ENCODE data around the gene NR2E1. TPM values are rescaled to one million over a fixed set of nuclear protein-coding genes. Genes with fewer than 3 reads are reported as not detected.

NR2E1 gene
- total RNA-seq, 2 experiments from 2014 or later: not detected

- Mint-ChIP-seq H3K36me3 (ENCODE audit: low read depth) (no peaks in the 10 kb centered on the region), H3K4me1 (peaks cover under 1% of the 10 kb centered on the region), H3K9me3 (no peaks in the 10 kb centered on the region), H3K4me3 (no peak overlapping the region), H3K27me3 (peaks cover 83% of the 10 kb centered on the region), H3K27ac (no peak overlapping the region)
- CTCF ChIA-PET: no interaction called here
- POLR2A ChIA-PET: no interaction called here
- no peak for DNase-seq
Measured at GRCh38 chr6:108127826-108128225, 38.0 kb upstream of the NR2E1 start.

- Mint-ChIP-seq H3K4me3 (no peak overlapping the region), H3K9me3 (no peaks in the 10 kb centered on the region), H3K27ac (no peak overlapping the region), H3K27me3 (peaks cover 78% of the 10 kb centered on the region), H3K4me1 (peaks cover 10% of the 10 kb centered on the region), H3K36me3 (ENCODE audit: low read depth) (no peaks in the 10 kb centered on the region)
- POLR2A ChIA-PET: no interaction called here
- CTCF ChIA-PET: interaction anchor here (0.5 kb wide), 1 partner anchor 788 kb away, joined by 4 read pairs; no protein-coding TSS in a partner anchor
- no peak for DNase-seq
Measured at GRCh38 chr6:108130262-108130661, 35.6 kb upstream of the NR2E1 start.

GRCh38 chr6:108132863-108133262 lies 33.0 kb upstream of the NR2E1 start:
- H3K27me3 Mint-ChIP-seq: peaks cover 75% of the 10 kb centered on the region
- H3K4me3 Mint-ChIP-seq: no peak overlapping the region
- POLR2A ChIA-PET: no interaction called here
- H3K4me1 Mint-ChIP-seq: peaks cover 10% of the 10 kb centered on the region
- CTCF ChIA-PET: interaction anchor here (1.0 kb wide), 1 partner anchor 29 kb away, joined by 3 read pairs; no protein-coding TSS in a partner anchor
- no peaks in the 10 kb centered on the region for H3K9me3 Mint-ChIP-seq
- no peak overlapping the region for H3K27ac Mint-ChIP-seq
- no peak for DNase-seq
- no peaks in the 10 kb centered on the region for H3K36me3 Mint-ChIP-seq (ENCODE audit: low read depth)

GRCh38 chr6:108133594-108134179 lies 32.1 kb upstream of the NR2E1 start:
- Mint-ChIP-seq H3K9me3 (no peaks in the 10 kb centered on the region), H3K4me3 (peak overlapping the region; percentile 71), H3K27ac (no peak overlapping the region), H3K4me1 (peaks cover 10% of the 10 kb centered on the region), H3K27me3 (peaks cover 73% of the 10 kb centered on the region), H3K36me3 (ENCODE audit: low read depth) (no peaks in the 10 kb centered on the region)
- ChIA-PET CTCF (interaction anchor here (1.0 kb wide), 1 partner anchor 30 kb away, joined by 3 read pairs; no protein-coding TSS in a partner anchor), POLR2A (no interaction called here)
- DNase-seq: no peak

GRCh38 chr6:108134213-108134970 lies 31.4 kb upstream of the NR2E1 start:
- CTCF ChIA-PET: interaction anchor here (1.0 kb wide), 1 partner anchor 31 kb away, joined by 3 read pairs; no protein-coding TSS in a partner anchor
- H3K27me3 Mint-ChIP-seq: peaks cover 70% of the 10 kb centered on the region
- no peak overlapping the region for H3K27ac Mint-ChIP-seq
- H3K9me3 Mint-ChIP-seq: no peaks in the 10 kb centered on the region
- peak overlapping the region; percentile 4 for H3K4me3 Mint-ChIP-seq
- DNase-seq: no peak
- POLR2A ChIA-PET: no interaction called here
- no peaks in the 10 kb centered on the region for H3K36me3 Mint-ChIP-seq (ENCODE audit: low read depth)
- H3K4me1 Mint-ChIP-seq: peaks cover 10% of the 10 kb centered on the region

GRCh38 chr6:108142240-108142639 lies 23.6 kb upstream of the NR2E1 start:
- no peak overlapping the region for H3K4me3 Mint-ChIP-seq
- H3K4me1 Mint-ChIP-seq: no peaks in the 10 kb centered on the region
- H3K9me3 Mint-ChIP-seq: no peaks in the 10 kb centered on the region
- CTCF ChIA-PET: no interaction called here
- H3K27ac Mint-ChIP-seq: no peak overlapping the region
- DNase-seq: no peak
- peaks cover 48% of the 10 kb centered on the region for H3K27me3 Mint-ChIP-seq
- POLR2A ChIA-PET: no interaction called here
- H3K36me3 Mint-ChIP-seq (ENCODE audit: low read depth): no peaks in the 10 kb centered on the region

- POLR2A ChIA-PET: no interaction called here
- Mint-ChIP-seq H3K9me3 (no peaks in the 10 kb centered on the region), H3K27ac (no peak overlapping the region), H3K36me3 (ENCODE audit: low read depth) (no peaks in the 10 kb centered on the region), H3K4me1 (no peaks in the 10 kb centered on the region), H3K4me3 (no peak overlapping the region), H3K27me3 (peaks cover 53% of the 10 kb centered on the region)
- no peak for DNase-seq
- CTCF ChIA-PET: interaction anchor here (1.6 kb wide), 1 partner anchor 11 kb away, joined by 3 read pairs; no protein-coding TSS in a partner anchor
Measured at GRCh38 chr6:108145639-108146038, 20.2 kb upstream of the NR2E1 start.

GRCh38 chr6:108152446-108152845 lies 13.4 kb upstream of the NR2E1 start:
- ChIA-PET POLR2A (interaction anchor here (0.9 kb wide), 1 partner anchor 588 kb away, joined by 3 read pairs; no protein-coding TSS in a partner anchor), CTCF (interaction anchor here (0.5 to 0.7 kb wide), 2 partner anchors 59 to 1117 kb away, joined by 3 read pairs; no protein-coding TSS in a partner anchor)
- no peak overlapping the region for H3K4me3 Mint-ChIP-seq
- no peaks in the 10 kb centered on the region for H3K9me3 Mint-ChIP-seq
- H3K4me1 Mint-ChIP-seq: no peaks in the 10 kb centered on the region
- peaks cover 66% of the 10 kb centered on the region for H3K27me3 Mint-ChIP-seq
- no peaks in the 10 kb centered on the region for H3K36me3 Mint-ChIP-seq (ENCODE audit: low read depth)
- DNase-seq: no peak
- H3K27ac Mint-ChIP-seq: no peak overlapping the region

GRCh38 chr6:108156180-108156937 lies 9.5 kb upstream of the NR2E1 start:
- DNase-seq: no peak
- ChIA-PET CTCF (interaction anchor here (0.8 to 1.4 kb wide), 3 partner anchors 10 to 16 kb away, joined by 3 to 7 read pairs (median 4); no protein-coding TSS in a partner anchor), POLR2A (no interaction called here)
- H3K9me3 Mint-ChIP-seq: no peaks in the 10 kb centered on the region
- peaks cover 3% of the 10 kb centered on the region for H3K4me1 Mint-ChIP-seq
- no peak overlapping the region for H3K27ac Mint-ChIP-seq
- peaks cover 3% of the 10 kb centered on the region for H3K36me3 Mint-ChIP-seq (ENCODE audit: low read depth)
- peaks cover 73% of the 10 kb centered on the region for H3K27me3 Mint-ChIP-seq
- no peak overlapping the region for H3K4me3 Mint-ChIP-seq

- Mint-ChIP-seq H3K4me1 (peaks cover 3% of the 10 kb centered on the region), H3K36me3 (ENCODE audit: low read depth) (peaks cover 3% of the 10 kb centered on the region), H3K27ac (no peak overlapping the region), H3K9me3 (no peaks in the 10 kb centered on the region), H3K4me3 (no peak overlapping the region), H3K27me3 (peaks cover 77% of the 10 kb centered on the region)
- POLR2A ChIA-PET: no interaction called here
- CTCF ChIA-PET: interaction anchor here (1.2 kb wide), 1 partner anchor 15 kb away, joined by 4 read pairs; no protein-coding TSS in a partner anchor
- no peak for DNase-seq
Measured at GRCh38 chr6:108156938-108157233, 8.9 kb upstream of the NR2E1 start.

GRCh38 chr6:108157234-108157980 lies 8.4 kb upstream of the NR2E1 start:
- CTCF ChIA-PET: interaction anchor here (0.6 to 2.5 kb wide), 3 partner anchors 18 to 638 kb away, joined by 3 to 7 read pairs (median 3); no protein-coding TSS in a partner anchor
- H3K27ac Mint-ChIP-seq: no peak overlapping the region
- POLR2A ChIA-PET: no interaction called here

GRCh38 chr6:108157981-108158525 lies 7.8 kb upstream of the NR2E1 start:
- POLR2A ChIA-PET: no interaction called here
- H3K27ac Mint-ChIP-seq: peak overlapping the region; percentile 84

More at GRCh38 chr6:108157234-108157980, 8.4 kb upstream of the NR2E1 start:
- Mint-ChIP-seq H3K4me1 (peaks cover 3% of the 10 kb centered on the region), H3K4me3 (no peak overlapping the region), H3K9me3 (no peaks in the 10 kb centered on the region), H3K36me3 (ENCODE audit: low read depth) (peaks cover 3% of the 10 kb centered on the region), H3K27me3 (peaks cover 80% of the 10 kb centered on the region)
- DNase-seq: no peak

More at GRCh38 chr6:108157981-108158525, 7.8 kb upstream of the NR2E1 start:
- DNase-seq: no peak
- peak overlapping the region; percentile 45 for H3K4me3 Mint-ChIP-seq
- peaks cover 3% of the 10 kb centered on the region for H3K36me3 Mint-ChIP-seq (ENCODE audit: low read depth)
- peaks cover 86% of the 10 kb centered on the region for H3K27me3 Mint-ChIP-seq
- peaks cover 3% of the 10 kb centered on the region for H3K4me1 Mint-ChIP-seq
- no peaks in the 10 kb centered on the region for H3K9me3 Mint-ChIP-seq
- CTCF ChIA-PET: interaction anchor here (0.6 to 2.5 kb wide), 3 partner anchors 18 to 638 kb away, joined by 3 to 7 read pairs (median 3); no protein-coding TSS in a partner anchor

Data from activated CD4-positive, alpha-beta T cell treated with anti-CD3 and anti-CD28 coated beads, Interleukin-2, amount 10 ng/mL, durations not matched to agents 7 days and 5 days (primary cell).